GM20000 (cell line): Measurements from ENCODE around the gene OR10A5.
"Not testable (repeated sequence)": the region's sequence is repeated elsewhere in the genome, so short reads cannot be mapped to it uniquely, and the experiment has no call there.

ENCODE experiments used
- DNase-seq: peaks from one replicate; pipeline ENCODE4 v3.0.0; 2012; ENCODE audit warnings: low spot score
- TF ChIP-seq, protein P1 (sequence below): IDR thresholded peaks from 2 replicates; pipeline ENCODE4 v1.5.1; 2012; ENCODE audit warnings: mild to moderate bottlenecking, control low read depth; ENCODE audit errors: extremely low read depth, missing control alignments

Gene OR10A5

DNA sequence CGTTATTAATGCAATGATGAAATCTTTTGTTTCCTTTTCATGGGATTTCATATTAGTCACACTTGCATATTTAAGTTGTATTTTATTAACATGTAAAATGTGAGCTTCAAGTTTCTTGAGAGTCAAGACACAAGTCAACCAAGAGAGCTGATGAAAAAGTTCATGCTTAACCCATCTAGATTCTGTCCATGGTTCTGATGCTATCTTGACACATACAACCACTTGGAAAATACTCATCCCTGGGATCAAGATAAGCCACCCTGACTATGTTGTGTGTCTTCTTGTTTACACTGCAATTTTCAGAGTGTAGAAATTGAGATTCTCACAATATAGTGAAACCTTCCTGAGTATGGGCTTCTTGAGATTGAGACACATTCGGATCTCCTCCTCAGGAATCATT lies 30.3 kb downstream of the OR10A5 start:
- TF ChIP-seq, protein P1, sequence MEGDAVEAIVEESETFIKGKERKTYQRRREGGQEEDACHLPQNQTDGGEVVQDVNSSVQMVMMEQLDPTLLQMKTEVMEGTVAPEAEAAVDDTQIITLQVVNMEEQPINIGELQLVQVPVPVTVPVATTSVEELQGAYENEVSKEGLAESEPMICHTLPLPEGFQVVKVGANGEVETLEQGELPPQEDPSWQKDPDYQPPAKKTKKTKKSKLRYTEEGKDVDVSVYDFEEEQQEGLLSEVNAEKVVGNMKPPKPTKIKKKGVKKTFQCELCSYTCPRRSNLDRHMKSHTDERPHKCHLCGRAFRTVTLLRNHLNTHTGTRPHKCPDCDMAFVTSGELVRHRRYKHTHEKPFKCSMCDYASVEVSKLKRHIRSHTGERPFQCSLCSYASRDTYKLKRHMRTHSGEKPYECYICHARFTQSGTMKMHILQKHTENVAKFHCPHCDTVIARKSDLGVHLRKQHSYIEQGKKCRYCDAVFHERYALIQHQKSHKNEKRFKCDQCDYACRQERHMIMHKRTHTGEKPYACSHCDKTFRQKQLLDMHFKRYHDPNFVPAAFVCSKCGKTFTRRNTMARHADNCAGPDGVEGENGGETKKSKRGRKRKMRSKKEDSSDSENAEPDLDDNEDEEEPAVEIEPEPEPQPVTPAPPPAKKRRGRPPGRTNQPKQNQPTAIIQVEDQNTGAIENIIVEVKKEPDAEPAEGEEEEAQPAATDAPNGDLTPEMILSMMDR, result no peak
- no peak for DNase-seq

DNA sequence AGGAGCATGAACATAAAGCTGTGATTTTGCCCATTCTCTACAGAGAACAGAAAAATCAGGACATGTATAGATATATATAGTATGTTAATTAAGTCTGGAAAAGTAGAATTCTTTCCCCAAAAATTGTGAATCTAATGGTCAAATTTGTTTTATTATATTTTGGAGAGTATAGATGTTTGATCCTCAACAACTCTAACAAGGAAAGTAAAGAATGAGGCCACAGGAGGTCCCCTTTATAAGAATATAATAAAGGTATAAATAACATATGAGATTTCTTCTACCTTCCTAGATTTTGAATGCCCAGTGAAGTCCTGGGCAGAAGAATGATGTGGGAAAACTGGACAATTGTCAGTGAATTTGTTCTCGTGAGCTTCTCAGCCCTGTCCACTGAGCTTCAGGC lies 30.8 kb downstream of the OR10A5 start, which contains the start of gene OR10A4:
Gene OR10A4 (plus strand): TSS at position 301 of the 400 bp plus-strand sequence. CDS start 23 bp downstream, at position 324.
- DNase-seq, result no peak
- TF ChIP-seq, protein P1, result no peak

DNA sequence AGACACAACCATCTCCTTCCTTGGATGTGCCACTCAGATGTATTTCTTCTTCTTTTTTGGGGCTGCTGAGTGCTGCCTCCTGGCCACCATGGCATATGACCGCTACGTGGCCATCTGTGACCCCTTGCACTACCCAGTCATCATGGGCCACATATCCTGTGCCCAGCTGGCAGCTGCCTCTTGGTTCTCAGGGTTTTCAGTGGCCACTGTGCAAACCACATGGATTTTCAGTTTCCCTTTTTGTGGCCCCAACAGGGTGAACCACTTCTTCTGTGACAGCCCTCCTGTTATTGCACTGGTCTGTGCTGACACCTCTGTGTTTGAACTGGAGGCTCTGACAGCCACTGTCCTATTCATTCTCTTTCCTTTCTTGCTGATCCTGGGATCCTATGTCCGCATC lies 31.4 kb downstream of the OR10A5 start:
- no peak for DNase-seq

DNA sequence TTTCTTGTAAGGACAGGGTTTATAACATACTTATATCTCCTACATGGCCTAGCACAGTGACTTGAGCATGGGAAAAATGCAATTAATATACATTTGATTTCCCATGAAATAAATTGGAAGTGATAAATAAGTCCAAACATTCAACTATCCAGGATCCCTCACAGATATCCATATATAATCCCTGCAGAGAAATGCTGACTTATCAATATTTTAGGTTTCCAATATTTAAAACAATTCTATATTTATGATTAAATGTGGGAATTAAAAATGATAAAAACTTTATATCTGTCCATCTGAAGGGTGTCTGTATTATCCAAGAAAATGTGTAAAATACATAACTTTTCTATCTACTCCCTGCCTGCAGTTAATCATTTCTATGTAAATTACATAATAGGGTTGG lies 37.3 kb downstream of the OR10A5 start:
- TF ChIP-seq, protein P1, result no peak

More for the DNA sequence above, 31.4 kb downstream of the OR10A5 start:
- TF ChIP-seq, protein P1, result no peak

GRCh38 chr11:6887711-6888110 lies 42.2 kb downstream of the OR10A5 start:
- not testable (repeated sequence) for DNase-seq

More for the DNA sequence above, 37.3 kb downstream of the OR10A5 start:
- no peak for DNase-seq

GRCh38 chr11:6888830-6889229 lies 43.3 kb downstream of the OR10A5 start:
- DNase-seq, result no peak
- TF ChIP-seq, protein P1, result no peak

GRCh38 chr11:6889835-6890234 lies 44.4 kb downstream of the OR10A5 start:
- TF ChIP-seq, protein P1, result no peak
- no peak for DNase-seq

DNA sequence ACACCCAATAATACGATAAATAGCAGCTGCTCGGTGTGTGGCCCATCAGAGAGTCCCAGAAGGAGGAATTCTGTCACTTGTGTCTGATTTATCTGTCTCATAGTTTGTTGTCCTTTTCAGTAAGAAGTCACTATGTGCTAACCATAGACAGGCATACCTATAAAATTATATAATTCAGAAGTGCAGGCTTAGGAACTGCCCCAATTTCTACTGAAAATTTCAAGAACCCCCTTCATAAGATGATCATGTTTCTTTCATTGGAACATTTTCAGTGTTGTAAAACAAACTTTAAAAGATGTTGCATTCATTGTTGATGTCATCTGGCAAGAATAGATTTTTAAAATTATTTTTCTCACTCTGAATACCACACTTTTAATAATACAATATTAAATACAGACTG lies 46.9 kb downstream of the OR10A5 start, which contains the start of gene OR2D2:
Gene OR2D2 (minus strand): TSS at position 101 of the 400 bp plus-strand sequence. CDS start 0 bp downstream, at position 101.
- TF ChIP-seq, protein P1, result no peak
- no peak for DNase-seq
